ENCODE data around the gene SDF4. TPM values are rescaled to one million over a fixed set of nuclear protein-coding genes. Genes with fewer than 3 reads are reported as not detected.

The SDF4 gene
- total and polyA plus RNA-seq, 2 of the 13 experiments (the other 11 are each of a cell fraction or from before 2014, with no cell fraction given), result 80.8 to 107 TPM

DNA sequence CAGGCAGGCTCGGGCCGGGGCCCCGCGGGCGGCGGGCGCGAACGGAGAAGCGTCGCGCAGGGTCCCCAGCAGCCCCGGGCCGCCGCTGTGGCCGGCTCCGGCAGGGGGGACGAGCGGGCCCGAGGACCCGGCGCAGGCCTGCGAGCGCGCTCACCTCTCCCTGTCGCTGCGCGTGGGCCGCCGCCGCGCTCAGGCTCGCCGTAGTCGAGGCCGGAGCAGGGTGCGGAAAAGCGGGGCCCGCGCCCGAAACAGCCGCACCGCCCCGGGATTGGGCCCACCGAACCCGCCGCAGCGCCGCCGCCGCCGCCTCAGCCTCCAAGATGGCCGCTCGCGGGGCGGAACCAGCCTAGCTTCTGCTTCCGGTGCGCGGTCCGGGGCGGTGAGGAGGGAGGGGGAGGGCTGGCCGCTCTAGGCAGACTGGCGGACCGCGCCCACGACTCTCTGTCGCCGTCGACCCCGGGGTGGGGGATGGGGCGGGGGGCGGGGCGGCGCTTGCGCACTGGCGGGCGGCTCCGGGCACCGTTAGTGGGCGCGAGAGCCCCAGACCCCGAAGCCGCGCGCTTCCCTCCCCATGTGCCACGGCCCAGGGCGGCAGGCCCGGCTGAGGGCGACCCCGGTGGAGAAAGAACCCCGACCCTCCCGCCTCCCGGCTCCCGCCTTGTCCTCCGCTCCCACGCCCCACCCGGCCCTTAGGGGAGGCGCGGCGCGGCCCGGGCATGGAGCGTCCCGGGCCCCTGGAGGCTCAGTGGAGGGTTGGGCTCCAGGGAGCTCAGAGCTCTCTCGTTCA lies 41.9 kb upstream of the SDF4 start, which contains the start of gene UBE2J2 (continued):
- TF ChIP-seq SPEN (CRISPR knock-in tag; IDR thresholded peaks at IDR 0.05; ENCODE audit: low read depth) (peak; percentile 85), ZNF329 (CRISPR knock-in tag; IDR thresholded peaks at IDR 0.05; ENCODE audit: low read depth) (no peak), TCF7 (IDR thresholded peaks at IDR 0.05; ENCODE audit: low read depth) (no peak), MIER3 (CRISPR knock-in tag; IDR thresholded peaks at IDR 0.05; ENCODE audit: borderline replicate concordance) (0 out of 2 replicates have a peak, but pooled peaks have one; percentile 27), ZNF160 (CRISPR knock-in tag; IDR thresholded peaks at IDR 0.05) (no peak), ZEB1 (IDR thresholded peaks at IDR 0.05; ENCODE audit: insufficient replicate concordance, low read depth) (no peak), ZNF30 (CRISPR knock-in tag; IDR thresholded peaks at IDR 0.05) (0 out of 2 replicates have a peak, but pooled peaks have one; percentile 15), ZNF891 (CRISPR knock-in tag; IDR thresholded peaks at IDR 0.05) (no peak), TBX3 (IDR thresholded peaks at IDR 0.05; ENCODE audit: borderline replicate concordance) (no peak), ZNF768 (CRISPR knock-in tag; IDR thresholded peaks at IDR 0.05) (no peak), ZNF350 (CRISPR knock-in tag; IDR thresholded peaks at IDR 0.05; ENCODE audit: borderline replicate concordance, low read depth) (no peak), ERF (CRISPR knock-in tag; IDR thresholded peaks at IDR 0.05) (no peak; the same call in 1 of the 2 replicates), ZNF253 (CRISPR knock-in tag; IDR thresholded peaks at IDR 0.05; ENCODE audit: borderline replicate concordance) (no peak), ZSCAN25 (CRISPR knock-in tag; IDR thresholded peaks at IDR 0.05) (0 out of 2 replicates have a peak, but pooled peaks have one; percentile 29), ZNF7 (CRISPR knock-in tag; IDR thresholded peaks at IDR 0.05) (no peak), ZNF629 (CRISPR knock-in tag; conservative IDR thresholded peaks at IDR 0.05) (no peak; the same call in 1 of the 2 replicates), NCOA2 (CRISPR knock-in tag; IDR thresholded peaks at IDR 0.05) (no peak), YY1 (IDR thresholded peaks at IDR 0.05; ENCODE audit: insufficient read depth, insufficient replicate concordance, low read depth, low read length) (peak; percentile 97), ZNF549 (CRISPR knock-in tag; IDR thresholded peaks at IDR 0.05) (no peak), ESRRA (CRISPR knock-in tag; IDR thresholded peaks at IDR 0.05; ENCODE audit: low read depth) (no peak), FOXK2 (IDR thresholded peaks at IDR 0.05) (no peak), DPF2 (CRISPR knock-in tag; IDR thresholded peaks at IDR 0.05; ENCODE audit: borderline replicate concordance, low read depth) (no peak), NFE2L1 (CRISPR knock-in tag; IDR thresholded peaks at IDR 0.05; ENCODE audit: borderline replicate concordance) (no peak)
- TF ChIP-seq, protein P1, sequence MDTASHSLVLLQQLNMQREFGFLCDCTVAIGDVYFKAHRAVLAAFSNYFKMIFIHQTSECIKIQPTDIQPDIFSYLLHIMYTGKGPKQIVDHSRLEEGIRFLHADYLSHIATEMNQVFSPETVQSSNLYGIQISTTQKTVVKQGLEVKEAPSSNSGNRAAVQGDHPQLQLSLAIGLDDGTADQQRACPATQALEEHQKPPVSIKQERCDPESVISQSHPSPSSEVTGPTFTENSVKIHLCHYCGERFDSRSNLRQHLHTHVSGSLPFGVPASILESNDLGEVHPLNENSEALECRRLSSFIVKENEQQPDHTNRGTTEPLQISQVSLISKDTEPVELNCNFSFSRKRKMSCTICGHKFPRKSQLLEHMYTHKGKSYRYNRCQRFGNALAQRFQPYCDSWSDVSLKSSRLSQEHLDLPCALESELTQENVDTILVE (CRISPR knock-in tag; IDR thresholded peaks at IDR 0.05), result peak; percentile 95
- TF ChIP-seq, protein P2, sequence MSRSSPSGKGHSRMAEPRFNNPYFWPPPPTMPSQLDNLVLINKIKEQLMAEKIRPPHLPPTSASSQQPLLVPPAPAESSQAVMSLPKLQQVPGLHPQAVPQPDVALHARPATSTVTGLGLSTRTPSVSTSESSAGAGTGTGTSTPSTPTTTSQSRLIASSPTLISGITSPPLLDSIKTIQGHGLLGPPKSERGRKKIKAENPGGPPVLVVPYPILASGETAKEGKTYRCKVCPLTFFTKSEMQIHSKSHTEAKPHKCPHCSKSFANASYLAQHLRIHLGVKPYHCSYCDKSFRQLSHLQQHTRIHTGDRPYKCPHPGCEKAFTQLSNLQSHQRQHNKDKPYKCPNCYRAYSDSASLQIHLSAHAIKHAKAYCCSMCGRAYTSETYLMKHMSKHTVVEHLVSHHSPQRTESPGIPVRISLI (CRISPR knock-in tag; IDR thresholded peaks at IDR 0.05; ENCODE audit: borderline replicate concordance), result no peak
- TF ChIP-seq, protein P3, sequence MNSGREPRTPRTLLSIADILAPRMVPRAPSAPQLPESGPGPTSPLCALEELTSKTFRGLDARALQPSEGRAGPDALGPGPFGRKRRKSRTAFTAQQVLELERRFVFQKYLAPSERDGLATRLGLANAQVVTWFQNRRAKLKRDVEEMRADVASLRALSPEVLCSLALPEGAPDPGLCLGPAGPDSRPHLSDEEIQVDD (CRISPR knock-in tag; IDR thresholded peaks at IDR 0.05; ENCODE audit: borderline replicate concordance), result no peak
- TF ChIP-seq, protein P4, sequence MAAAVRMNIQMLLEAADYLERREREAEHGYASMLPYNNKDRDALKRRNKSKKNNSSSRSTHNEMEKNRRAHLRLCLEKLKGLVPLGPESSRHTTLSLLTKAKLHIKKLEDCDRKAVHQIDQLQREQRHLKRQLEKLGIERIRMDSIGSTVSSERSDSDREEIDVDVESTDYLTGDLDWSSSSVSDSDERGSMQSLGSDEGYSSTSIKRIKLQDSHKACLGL (CRISPR knock-in tag; IDR thresholded peaks at IDR 0.05), result no peak
